Head of caudate nucleus (tissue), 42 donors: ENCODE measurements around the gene TCEA3.
"Not testable (repeated sequence)": the region's sequence is repeated elsewhere in the genome, so short reads cannot be mapped to it uniquely, and the experiment has no call there.

Source experiments
- DNase-seq, 42 donors: peaks; one replicate each; pipeline versions ENCODE4 v3.0.0 to v3.0.0-alpha.2; 2020 to 2021; ENCODE audit warnings: mixed read lengths in 7 of 42
- intact Hi-C: fragments of 100-400 bp; cut with DNase I; formaldehyde crosslinking; loops from one replicate; pipeline ENCODE4 v1.15.0; 2022

Gene TCEA3

GRCh38 chr1:23374079-23374735 is 50.3 kb downstream of the TCEA3 start:
- intact Hi-C loops, DNase-seq: not testable (repeated sequence)

- intact Hi-C loops, result no loop called here
- peak in 9 of 42 donors; percentile 3 to 50 (median 22) for DNase-seq
Observed at GRCh38 chr1:23371987-23372880, 52.3 kb downstream of the TCEA3 start.

- intact Hi-C loops, result no loop called here
- DNase-seq, result no peak
Observed at GRCh38 chr1:23370709-23371584, 53.6 kb downstream of the TCEA3 start.

- DNase-seq, result no peak
- intact Hi-C loops, result no loop called here
Observed at GRCh38 chr1:23370330-23370708, 54.2 kb downstream of the TCEA3 start.

- peak; percentile 66 to 95 (median 82) for DNase-seq
- intact Hi-C loops, result loop anchor here (5.0 kb wide), 1 partner anchor 173 kb away; no protein-coding TSS in a partner anchor
Observed at GRCh38 chr1:23369335-23370013, 55.1 kb downstream of the TCEA3 start, which contains the start of gene ZNF436. Gene ZNF436, minus strand, starts transcription at chr1:23369836. Its CDS starts 1,831 bp downstream, at chr1:23368005.

- intact Hi-C loops, result loop anchor here (1.0 to 5.0 kb wide), 2 partner anchors 24 to 174 kb away; partner anchors contain the start of gene HNRNPR
- DNase-seq, result peak; percentile 79 to 96 (median 91)
Observed at GRCh38 chr1:23368562-23369334, 55.8 kb downstream of the TCEA3 start.

GRCh38 chr1:23367791-23368561 is 56.6 kb downstream of the TCEA3 start:
- intact Hi-C loops, result loop anchor here (1.0 to 5.0 kb wide), 2 partner anchors 24 to 174 kb away; partner anchors contain the start of gene HNRNPR
- DNase-seq, result peak; percentile 98 to 100 (median 99)

- intact Hi-C loops, result loop anchor here (5.0 kb wide), 1 partner anchor 175 kb away; no protein-coding TSS in a partner anchor
- peak in 3 of 42 donors; percentile 15 to 28 (median 16) for DNase-seq
Observed at GRCh38 chr1:23367451-23367790, 57.1 kb downstream of the TCEA3 start.

GRCh38 chr1:23366598-23366997 is 58.0 kb downstream of the TCEA3 start:
- intact Hi-C loops, result loop anchor here (5.0 kb wide), 1 partner anchor 176 kb away; no protein-coding TSS in a partner anchor
- no peak for DNase-seq

- DNase-seq, result no peak
- intact Hi-C loops, result loop anchor here (5.0 kb wide), 1 partner anchor 176 kb away; no protein-coding TSS in a partner anchor
Observed at GRCh38 chr1:23366146-23366545, 58.4 kb downstream of the TCEA3 start.

- intact Hi-C loops, result no loop called here
- peak in 1 of 42 donors; percentile 1 for DNase-seq
Observed at GRCh38 chr1:23362218-23362713, 62.3 kb downstream of the TCEA3 start.

GRCh38 chr1:23358310-23358875 is 66.2 kb downstream of the TCEA3 start:
- intact Hi-C loops, result no loop called here
- no peak for DNase-seq

- intact Hi-C loops, result no loop called here
- peak in 1 of 42 donors; percentile 8 for DNase-seq
Observed at GRCh38 chr1:23357138-23357908, 67.2 kb downstream of the TCEA3 start.

GRCh38 chr1:23356471-23357137 is 67.9 kb downstream of the TCEA3 start:
- intact Hi-C loops, result no loop called here
- DNase-seq, result peak in 22 of 42 donors; percentile 20 to 70 (median 42)

- intact Hi-C loops, result no loop called here
Observed at GRCh38 chr1:23354245-23354644, 70.3 kb downstream of the TCEA3 start.

More at GRCh38 chr1:23354245-23354644, 70.3 kb downstream of the TCEA3 start:
- DNase-seq, result no peak
